K562 (cell line): ENCODE data around the gene NTN1. TPM values are rescaled to one million over a fixed set of nuclear protein-coding genes. Genes with fewer than 3 reads are reported as not detected.

ENCODE experiments used
- ATAC-seq: fragments of 200-7000 bp; cut with Tn5 transposase; 3 replicates; pipeline ENCODE4 v1.9.1; 2020; ENCODE audit warnings: moderate library complexity
- BruUV-seq: library from RNA; stranded (reverse); fragments of 400-500 nt; replicated peaks from 2 replicates; lab custom pipeline; 2021; lab: Mats Ljungman, UMichigan
- CTCF ChIA-PET: fragments of 300-600 bp; formaldehyde crosslinking; extraction: SDS; loops from one replicate; lab custom pipeline; 2021; ENCODE audit warnings: low intra/inter-chr PET ratio; lab: Yijun Ruan, JAX
- POLR2A ChIA-PET: fragments of 300-600, 350-650 bp; sonication (Branson Sonifier 250); formaldehyde crosslinking; extraction: SDS; loops from one replicate; lab custom pipeline; 2021; ENCODE audit warnings: antibody characterized with exemption, inconsistent platforms; lab: Yijun Ruan, JAX
- DNase-seq, 4 experiments: peaks; one replicate each; pipeline versions ENCODE4 v3.0.0 to v3.0.0-alpha.2; 2011 to 2018; ENCODE audit warnings: low spot score in 3 of 4, mixed read lengths in 3 of 4; ENCODE audit errors: extremely low read depth in 1 of 4
- FAIRE-seq: peaks from 2 replicates; lab custom pipeline; 2011; peaks lifted over from hg19 to GRCh38; lab: Jason Lieb, UNC
- H2AFZ ChIP-seq: 2 replicates; pipeline ENCODE4 v1.6.0; 2011; ENCODE audit warnings: low read depth, low read length, control low read depth, inconsistent platforms
- H3K27ac ChIP-seq: fragments of 200-600 bp; 3 replicates; pipeline ENCODE4 v1.8.0; 2011; ENCODE audit warnings: low read depth, mild to moderate bottlenecking, control low read depth, inconsistent platforms, low read length, moderate library complexity, mixed read lengths; ENCODE audit errors: extremely low read depth
- H3K27me3 ChIP-seq, 2 experiments: fragments of 300-600 bp in 1 of 2; 2 replicates in 1 of 2; 3 replicates in 1 of 2; pipeline versions ENCODE4 v1.6.0 to v1.8.0; 2011; ENCODE audit warnings: inconsistent platforms in 2 of 2, low read length in 2 of 2, mild to moderate bottlenecking in 1 of 2, mixed read lengths in 1 of 2, moderate library complexity in 1 of 2; ENCODE audit not compliant: control insufficient read depth in 2 of 2, insufficient read depth in 2 of 2
- H3K36me3 ChIP-seq: fragments of 300-600 bp; 3 replicates; pipeline ENCODE4 v1.8.0; 2011; ENCODE audit warnings: mild to moderate bottlenecking, low read length, inconsistent platforms; ENCODE audit not compliant: control insufficient read depth, insufficient read depth
- H3K4me1 ChIP-seq, 2 experiments: fragments of 200-600 bp in 1 of 2; replicated peaks in 1 of 2; 2 replicates in 1 of 2; 3 replicates in 1 of 2; pipeline versions ENCODE4 v1.5.1 to v1.8.0; 2011; ENCODE audit warnings: inconsistent platforms in 2 of 2, low read length in 2 of 2, mild to moderate bottlenecking in 1 of 2, mixed read lengths in 1 of 2, moderate library complexity in 1 of 2; ENCODE audit not compliant: control insufficient read depth in 2 of 2, insufficient read depth in 2 of 2
- H3K4me2 ChIP-seq: 2 replicates; pipeline ENCODE4 v1.6.1; 2011; ENCODE audit warnings: low read length, control low read depth, inconsistent platforms, mixed read lengths; ENCODE audit not compliant: insufficient read depth
- H3K4me3 ChIP-seq: fragments of 200-600 bp; sonication (generic), shearing (Covaris generic); 2 replicates; pipeline ENCODE4 v1.5.1; 2016; ENCODE audit warnings: control low read depth, inconsistent platforms
- H3K79me2 ChIP-seq: fragments of 200-600 bp; 3 replicates; pipeline ENCODE4 v1.8.0; 2011; ENCODE audit warnings: low read length, inconsistent platforms; ENCODE audit not compliant: control insufficient read depth, insufficient read depth
- H3K9ac ChIP-seq, 2 experiments: 2 replicates each; pipeline versions ENCODE4 v1.6.0 to v1.6.1; 2011; ENCODE audit warnings: low read depth in 2 of 2, low read length in 2 of 2, control low read depth in 1 of 2, inconsistent platforms in 1 of 2, mild to moderate bottlenecking in 1 of 2, mixed read lengths in 1 of 2; ENCODE audit not compliant: insufficient read depth in 1 of 2
- H3K9me1 ChIP-seq: one replicate; pipeline ENCODE4 v1.6.0; 2011; ENCODE audit warnings: inconsistent platforms, mild to moderate bottlenecking, low read length, moderate library complexity; ENCODE audit not compliant: control insufficient read depth, insufficient read depth
- H3K9me3 ChIP-seq: replicated peaks from 2 replicates; pipeline ENCODE4 v1.5.1; 2011; ENCODE audit warnings: low read depth, low read length, inconsistent platforms; ENCODE audit not compliant: control insufficient read depth, insufficient read depth
- H4K20me1 ChIP-seq: replicated peaks from 2 replicates; pipeline ENCODE4 v1.6.1; 2011; ENCODE audit warnings: low read length, inconsistent platforms, mixed read lengths; ENCODE audit not compliant: control insufficient read depth, insufficient read depth
- ARNT ChIP-seq, 2 experiments: fragments of 450-650 bp; IDR thresholded peaks; 2 replicates each; pipeline ENCODE4 v1.6.1; 2016; ENCODE audit warnings: mild to moderate bottlenecking in 1 of 2
- CBX5 ChIP-seq: IDR thresholded peaks from 2 replicates; pipeline ENCODE4 v1.6.1; 2014; ENCODE audit warnings: low read depth, borderline replicate concordance
- CREBBP ChIP-seq: IDR thresholded peaks from one replicate; pipeline ENCODE4 v1.6.1; 2012; ENCODE audit warnings: low read depth, mild to moderate bottlenecking, control low read depth, inconsistent platforms, low read length
- HSF4 ChIP-seq: fragments of 250-450 bp; sonication (Bioruptor Pico); IDR thresholded peaks from 2 replicates; pipeline ENCODE4 v2.1.2; 2022; ENCODE audit warnings: mild to moderate bottlenecking, moderate library complexity, borderline replicate concordance
- ZBTB49 ChIP-seq: sonication (generic); formaldehyde crosslinking; IDR thresholded peaks from 2 replicates; pipeline ENCODE4 v1.8.0; 2022; ENCODE audit warnings: missing genetic modification reagents, mild to moderate bottlenecking, borderline replicate concordance
- ZBTB8A ChIP-seq: fragments of 450-650 bp; IDR thresholded peaks from 2 replicates; pipeline ENCODE4 v1.6.1; 2018; ENCODE audit warnings: mild to moderate bottlenecking, moderate library complexity; ENCODE audit not compliant: partially characterized antibody
- ZC3H8 ChIP-seq: fragments of 450-650 bp; IDR thresholded peaks from 2 replicates; pipeline ENCODE4 v1.6.1; 2017
- ZNF124 ChIP-seq: sonication (generic); formaldehyde crosslinking; IDR thresholded peaks from 2 replicates; pipeline ENCODE4 v1.8.1; 2022; ENCODE audit warnings: missing genetic modification reagents
- ZNF586 ChIP-seq: fragments of 450-650 bp; formaldehyde crosslinking; conservative IDR thresholded peaks from 2 replicates; pipeline ENCODE4 v1.4.0; 2020; ENCODE audit warnings: mild to moderate bottlenecking, moderate library complexity
- WGBS: fragments of 100-300 bp; shearing (Covaris generic); methylation state at CpG from one replicate; pipeline ENCODE4 v1.1.6; 2016; ENCODE audit warnings: low coverage, mixed read lengths; ENCODE audit not compliant: insufficient coverage; ENCODE audit errors: missing lambda C conversion rate; 5-methylcytosine and 5-hydroxymethylcytosine counted together
- in situ Hi-C: fragments of 300-500 bp; cut with MboI; formaldehyde crosslinking; loops from 4 replicates; pipeline ENCODE4 v1.15.0; 2018; ENCODE audit warnings: inconsistent platforms, mixed read lengths
- intact Hi-C: fragments of 100-400 bp; cut with micrococcal nuclease; formaldehyde crosslinking; loops from 2 replicates; pipeline ENCODE4 v1.14.2; 2022
- polyA plus RNA-seq, 8 experiments: library from polyadenylated mRNA; depleted of rRNA in 4 of 8; stranded (reverse) in 5 of 8; unstranded in 3 of 8; fragments of >200 nt; fragmentation: Nextera tagmentation in 2 of 8; fragmentation: Illumina TruSeq in 1 of 8; extraction: Ambion mirVana in 2 of 8; extraction: Trizol in 1 of 8; gene quantifications; 2 replicates each; pipeline versions ENCODE4 v1.2.1 to v1.2.3, GENCODE V29; 2011 to 2014; ENCODE audit warnings: inconsistent platforms in 1 of 8, missing spikeins in 1 of 8
- total RNA-seq, 7 experiments: library from RNA; depleted of rRNA in 6 of 7; stranded (reverse); fragments of >200 nt in 6 of 7; fragmentation: Illumina TruSeq in 2 of 7; extraction: Trizol in 2 of 7; gene quantifications; 2 replicates each; pipeline versions ENCODE4 v1.2.1 to v1.2.3, GENCODE V29; 2011 to 2021; ENCODE audit warnings: low replicate concordance in 1 of 7
- TF ChIP-seq, protein P1 (sequence below), 2 experiments: fragments of 450-650 bp; formaldehyde crosslinking in 1 of 2; IDR thresholded peaks; 2 replicates each; pipeline versions ENCODE4 v1.4.0 to v1.6.1; 2014 to 2020; ENCODE audit warnings: mild to moderate bottlenecking in 2 of 2, borderline replicate concordance in 1 of 2, low read depth in 1 of 2

NTN1 gene
- total and polyA plus RNA-seq, 9 of the 15 experiments (the other 6 are each of a cell fraction or from before 2014, with no cell fraction given) = 0.02 TPM; not detected in 8

- Histone ChIP-seq H4K20me1 (no peaks in the 10 kb centered on the region), H3K4me3 (no peak overlapping the region), H3K9ac (no peak overlapping the region), H3K9me1 (no peaks in the 10 kb centered on the region), H3K27ac (no peak overlapping the region), H3K27me3 (peaks cover 3 to 13% of the 10 kb centered on the region in 2 experiments; a peak in 2 of 5 replicates), H3K4me2 (no peak overlapping the region), H3K4me1 (peaks cover 0 to 3% of the 10 kb centered on the region in 2 experiments; a peak in 1 of 5 replicates), H3K36me3 (no peaks in the 10 kb centered on the region), H2AFZ (no peak overlapping the region), H3K9me3 (no peaks in the 10 kb centered on the region; the same call in 1 of the 2 replicates), H3K79me2 (no peaks in the 10 kb centered on the region)
- intact Hi-C loops (no loop called here), in situ Hi-C loops (no loop called here)
- 2% methylated on average over 29 of the region's 41 CpGs for WGBS
- DNase-seq (peak in 3 of 4 experiments; percentile 9 to 14 (median 9)), ATAC-seq (peak; percentile 47; the same call in 2 of the 3 replicates), FAIRE-seq (no peak)
- ChIA-PET CTCF (no interaction called here), POLR2A (interaction anchor here (0.9 kb wide), 1 partner anchor 87 kb away, joined by 3 read pairs; no protein-coding TSS in a partner anchor)
- no TSS peak for BruUV-seq
- TF ChIP-seq ZNF586 (CRISPR knock-in tag) = no peak
- TF ChIP-seq, protein P1, sequence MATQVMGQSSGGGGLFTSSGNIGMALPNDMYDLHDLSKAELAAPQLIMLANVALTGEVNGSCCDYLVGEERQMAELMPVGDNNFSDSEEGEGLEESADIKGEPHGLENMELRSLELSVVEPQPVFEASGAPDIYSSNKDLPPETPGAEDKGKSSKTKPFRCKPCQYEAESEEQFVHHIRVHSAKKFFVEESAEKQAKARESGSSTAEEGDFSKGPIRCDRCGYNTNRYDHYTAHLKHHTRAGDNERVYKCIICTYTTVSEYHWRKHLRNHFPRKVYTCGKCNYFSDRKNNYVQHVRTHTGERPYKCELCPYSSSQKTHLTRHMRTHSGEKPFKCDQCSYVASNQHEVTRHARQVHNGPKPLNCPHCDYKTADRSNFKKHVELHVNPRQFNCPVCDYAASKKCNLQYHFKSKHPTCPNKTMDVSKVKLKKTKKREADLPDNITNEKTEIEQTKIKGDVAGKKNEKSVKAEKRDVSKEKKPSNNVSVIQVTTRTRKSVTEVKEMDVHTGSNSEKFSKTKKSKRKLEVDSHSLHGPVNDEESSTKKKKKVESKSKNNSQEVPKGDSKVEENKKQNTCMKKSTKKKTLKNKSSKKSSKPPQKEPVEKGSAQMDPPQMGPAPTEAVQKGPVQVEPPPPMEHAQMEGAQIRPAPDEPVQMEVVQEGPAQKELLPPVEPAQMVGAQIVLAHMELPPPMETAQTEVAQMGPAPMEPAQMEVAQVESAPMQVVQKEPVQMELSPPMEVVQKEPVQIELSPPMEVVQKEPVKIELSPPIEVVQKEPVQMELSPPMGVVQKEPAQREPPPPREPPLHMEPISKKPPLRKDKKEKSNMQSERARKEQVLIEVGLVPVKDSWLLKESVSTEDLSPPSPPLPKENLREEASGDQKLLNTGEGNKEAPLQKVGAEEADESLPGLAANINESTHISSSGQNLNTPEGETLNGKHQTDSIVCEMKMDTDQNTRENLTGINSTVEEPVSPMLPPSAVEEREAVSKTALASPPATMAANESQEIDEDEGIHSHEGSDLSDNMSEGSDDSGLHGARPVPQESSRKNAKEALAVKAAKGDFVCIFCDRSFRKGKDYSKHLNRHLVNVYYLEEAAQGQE (IDR thresholded peaks at IDR 0.05; ENCODE audit: borderline replicate concordance) = no peak
- TF ChIP-seq, protein P1 (CRISPR knock-in tag; IDR thresholded peaks at IDR 0.05; ENCODE audit: low read depth) = no peak
- TF ChIP-seq CREBBP = no peak
- no peak for TF ChIP-seq ZNF124 (CRISPR knock-in tag)
- no peak for TF ChIP-seq ZBTB8A
- no peak for TF ChIP-seq CBX5
- no peak for TF ChIP-seq ZBTB49 (CRISPR knock-in tag)
- TF ChIP-seq ARNT (IDR thresholded peaks at IDR 0.05) = no peak
- no peak for TF ChIP-seq ZC3H8
- no peak for TF ChIP-seq HSF4 (CRISPR knock-in tag)
Observed at GRCh38 chr17:9115214-9116191, 94.2 kb downstream of the NTN1 start.
